Measurements from ENCODE around the gene PTPRE.
"Not testable (repeated sequence)": the region's sequence is repeated elsewhere in the genome, so short reads cannot be mapped to it uniquely, and the experiment has no call there.

The PTPRE gene

DNA sequence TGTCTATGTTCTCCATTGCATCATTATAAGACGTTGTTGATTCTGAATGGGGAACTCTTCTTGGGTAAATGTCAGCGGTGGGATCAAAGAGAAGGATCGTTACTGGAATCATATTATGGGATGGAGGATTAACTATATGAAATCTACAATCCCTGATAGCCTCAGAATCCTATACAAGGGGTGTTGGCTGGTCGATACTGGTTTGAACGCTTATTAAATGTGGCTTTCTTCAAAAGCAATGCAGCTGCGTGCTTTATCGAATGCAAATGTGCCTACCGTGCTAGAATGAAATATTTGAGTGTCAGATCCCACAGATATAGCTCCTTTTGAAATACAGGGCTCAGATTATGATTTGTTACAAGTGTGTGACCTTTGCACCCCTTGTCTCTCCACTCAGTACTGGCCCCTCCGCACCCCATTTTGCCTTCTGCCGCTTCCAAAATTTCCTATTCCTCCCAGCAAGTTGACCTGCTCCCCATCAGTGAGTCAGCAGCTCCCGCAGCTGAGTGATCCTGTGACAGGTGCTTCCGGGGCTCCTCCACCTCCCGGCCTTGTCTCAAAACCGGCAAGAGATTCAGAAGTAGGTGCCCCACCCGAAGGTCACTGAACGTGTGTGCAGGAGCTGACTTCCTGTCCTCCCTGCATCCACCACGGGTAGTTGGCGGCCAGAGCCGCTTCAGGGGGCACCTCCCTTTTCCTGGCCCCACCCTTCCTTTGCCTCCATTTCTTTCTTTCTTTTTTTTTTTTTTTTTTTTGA, 76.6 kb downstream of the PTPRE start:
- TF ChIP-seq, protein P1, sequence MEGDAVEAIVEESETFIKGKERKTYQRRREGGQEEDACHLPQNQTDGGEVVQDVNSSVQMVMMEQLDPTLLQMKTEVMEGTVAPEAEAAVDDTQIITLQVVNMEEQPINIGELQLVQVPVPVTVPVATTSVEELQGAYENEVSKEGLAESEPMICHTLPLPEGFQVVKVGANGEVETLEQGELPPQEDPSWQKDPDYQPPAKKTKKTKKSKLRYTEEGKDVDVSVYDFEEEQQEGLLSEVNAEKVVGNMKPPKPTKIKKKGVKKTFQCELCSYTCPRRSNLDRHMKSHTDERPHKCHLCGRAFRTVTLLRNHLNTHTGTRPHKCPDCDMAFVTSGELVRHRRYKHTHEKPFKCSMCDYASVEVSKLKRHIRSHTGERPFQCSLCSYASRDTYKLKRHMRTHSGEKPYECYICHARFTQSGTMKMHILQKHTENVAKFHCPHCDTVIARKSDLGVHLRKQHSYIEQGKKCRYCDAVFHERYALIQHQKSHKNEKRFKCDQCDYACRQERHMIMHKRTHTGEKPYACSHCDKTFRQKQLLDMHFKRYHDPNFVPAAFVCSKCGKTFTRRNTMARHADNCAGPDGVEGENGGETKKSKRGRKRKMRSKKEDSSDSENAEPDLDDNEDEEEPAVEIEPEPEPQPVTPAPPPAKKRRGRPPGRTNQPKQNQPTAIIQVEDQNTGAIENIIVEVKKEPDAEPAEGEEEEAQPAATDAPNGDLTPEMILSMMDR (IDR thresholded peaks at IDR 0.05; ENCODE audit: low read depth, low read length) = no peak
- no peak for TF ChIP-seq MYC (IDR thresholded peaks at IDR 0.05; ENCODE audit: low read depth, low read length)
- no peak for TF ChIP-seq POLR2A (IDR thresholded peaks at IDR 0.05; ENCODE audit: extremely low read depth, insufficient read length)
- TF ChIP-seq, protein P2, sequence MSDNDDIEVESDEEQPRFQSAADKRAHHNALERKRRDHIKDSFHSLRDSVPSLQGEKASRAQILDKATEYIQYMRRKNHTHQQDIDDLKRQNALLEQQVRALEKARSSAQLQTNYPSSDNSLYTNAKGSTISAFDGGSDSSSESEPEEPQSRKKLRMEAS (IDR thresholded peaks at IDR 0.05; ENCODE audit: low read depth, low read length) = no peak
- no peak overlapping the region for H3K4me3 ChIP-seq (ENCODE audit: low read depth, low read length)
- no peak for DNase-seq (ENCODE audit: low read depth)

DNA sequence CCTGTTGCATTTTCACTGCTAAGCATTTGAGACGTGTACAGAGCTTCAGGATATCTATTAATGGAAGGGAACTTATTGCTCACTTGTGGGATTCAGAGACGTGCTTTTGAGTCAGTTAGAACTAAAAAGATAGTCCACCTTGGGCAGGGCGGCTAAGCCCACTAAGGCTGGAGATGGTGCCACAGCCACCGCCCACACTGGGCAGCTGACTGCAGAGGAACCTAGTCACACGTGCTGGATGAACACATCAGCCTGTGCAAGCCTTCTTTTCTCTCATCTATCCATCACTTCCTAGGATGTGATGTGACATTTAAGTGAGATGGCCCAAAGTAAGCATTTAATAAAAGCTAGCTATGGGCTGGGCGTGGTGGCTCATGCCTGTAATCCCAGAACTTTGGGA, 78.0 kb downstream of the PTPRE start:
- DNase-seq (ENCODE audit: low read depth) = no peak
- no peak overlapping the region for H3K4me3 ChIP-seq (ENCODE audit: low read depth, low read length)
- TF ChIP-seq, protein P2 (IDR thresholded peaks at IDR 0.05; ENCODE audit: low read depth, low read length) = no peak
- no peak for TF ChIP-seq MYC (IDR thresholded peaks at IDR 0.05; ENCODE audit: low read depth, low read length)
- TF ChIP-seq, protein P1 (IDR thresholded peaks at IDR 0.05; ENCODE audit: low read depth, low read length) = no peak
- TF ChIP-seq POLR2A (IDR thresholded peaks at IDR 0.05; ENCODE audit: extremely low read depth, insufficient read length) = no peak

DNA sequence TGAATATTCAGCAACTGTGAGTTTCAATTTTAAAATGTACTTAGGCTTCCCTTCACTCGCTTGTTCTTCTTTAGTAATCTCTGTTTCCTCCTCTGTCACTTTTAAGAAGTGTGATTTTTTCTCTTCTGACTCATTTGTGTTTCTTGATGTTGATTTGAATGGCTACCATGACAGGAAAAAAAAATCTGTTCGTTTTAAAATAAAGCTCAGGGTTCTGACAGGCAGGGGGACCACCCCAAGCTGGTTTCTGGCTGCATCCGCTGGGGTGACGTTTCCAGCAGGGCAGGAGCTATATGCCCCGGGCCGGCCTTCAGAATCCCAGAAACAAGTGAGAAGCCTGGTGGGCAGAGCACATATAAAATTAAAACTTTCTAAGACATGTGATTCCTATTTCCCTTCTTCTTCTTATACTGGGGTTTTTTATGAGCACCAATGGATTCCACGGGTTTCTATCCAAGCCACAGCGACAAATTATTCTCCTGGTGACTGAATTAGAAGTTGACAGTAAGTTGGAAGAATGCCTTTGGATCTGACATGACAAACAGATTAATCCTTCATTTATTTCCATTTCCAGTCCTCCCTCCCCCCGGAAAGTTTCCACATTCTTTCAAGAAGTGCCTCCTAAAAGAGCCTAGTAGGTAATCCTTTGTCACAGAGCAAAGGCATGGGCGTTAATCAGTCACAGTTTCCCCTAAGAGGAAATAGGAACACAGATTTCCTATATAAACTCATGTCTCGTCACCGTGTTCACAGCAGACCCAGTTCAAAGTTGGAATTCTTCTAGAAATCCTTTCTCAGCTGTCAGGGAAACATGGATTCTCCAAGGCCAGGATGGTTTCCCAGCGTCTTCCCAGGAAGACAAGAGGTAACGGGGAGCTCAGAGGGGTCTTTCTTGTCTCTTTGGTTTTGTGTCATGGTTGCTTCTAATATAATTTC, 79.9 kb downstream of the PTPRE start:
- H3K4me3 ChIP-seq (ENCODE audit: low read depth, low read length) = no peak overlapping the region
- TF ChIP-seq, protein P2 (IDR thresholded peaks at IDR 0.05; ENCODE audit: low read depth, low read length) = no peak
- TF ChIP-seq, protein P1 (IDR thresholded peaks at IDR 0.05; ENCODE audit: low read depth, low read length) = no peak
- TF ChIP-seq POLR2A (IDR thresholded peaks at IDR 0.05; ENCODE audit: extremely low read depth, insufficient read length) (no peak), MYC (IDR thresholded peaks at IDR 0.05; ENCODE audit: low read depth, low read length) (no peak)
- no peak for DNase-seq (ENCODE audit: low read depth)

DNA sequence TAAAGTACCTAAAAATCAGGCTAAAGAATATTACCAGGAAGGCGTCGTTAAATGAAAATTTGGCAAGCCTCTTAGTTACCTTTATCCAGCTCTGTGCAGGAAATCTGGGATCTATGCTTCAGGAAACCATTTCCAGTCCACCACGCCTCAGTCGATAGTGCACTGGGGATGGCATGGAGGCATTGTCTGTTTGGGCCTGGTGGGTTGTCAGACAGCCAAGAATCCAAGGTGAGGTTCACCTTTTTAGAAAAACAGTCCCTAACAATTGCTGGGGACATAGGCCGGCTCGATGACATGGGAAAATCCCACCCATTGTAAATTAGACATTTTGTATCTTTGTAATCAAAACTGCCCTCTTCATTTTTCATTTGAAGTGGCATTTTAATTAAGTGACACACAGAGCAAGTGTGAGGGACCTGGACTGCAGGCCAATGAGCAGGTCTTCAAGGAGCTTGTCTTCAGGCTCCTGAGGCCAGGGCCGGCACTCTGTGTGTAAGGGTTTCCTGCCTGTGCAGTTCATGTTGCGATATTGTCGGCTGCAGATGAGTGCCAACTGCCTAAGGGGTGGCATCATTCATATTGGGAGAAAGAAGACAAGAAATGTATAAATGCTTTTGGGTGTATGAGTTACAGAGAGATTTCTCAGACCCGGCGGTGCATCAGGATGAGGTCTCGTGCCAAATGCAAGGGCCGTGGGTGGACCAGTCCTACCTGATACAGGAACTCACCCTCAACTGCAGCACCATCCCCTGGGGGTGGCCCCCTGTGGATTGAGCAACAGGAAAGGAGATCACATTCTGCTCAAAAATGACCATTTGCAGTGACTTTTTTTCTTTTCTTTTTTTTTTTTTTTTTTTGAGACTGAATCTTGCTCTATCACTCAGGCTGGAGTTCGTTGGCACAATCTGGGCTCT, 80.8 kb downstream of the PTPRE start:
- peak; percentile 42 for DNase-seq (ENCODE audit: low read depth)
- TF ChIP-seq, protein P2 (IDR thresholded peaks at IDR 0.05; ENCODE audit: low read depth, low read length) = no peak
- TF ChIP-seq MYC (IDR thresholded peaks at IDR 0.05; ENCODE audit: low read depth, low read length) (no peak), POLR2A (IDR thresholded peaks at IDR 0.05; ENCODE audit: extremely low read depth, insufficient read length) (no peak)
- TF ChIP-seq, protein P1 (IDR thresholded peaks at IDR 0.05; ENCODE audit: low read depth, low read length) = no peak
- no peak overlapping the region for H3K4me3 ChIP-seq (ENCODE audit: low read depth, low read length)

DNA sequence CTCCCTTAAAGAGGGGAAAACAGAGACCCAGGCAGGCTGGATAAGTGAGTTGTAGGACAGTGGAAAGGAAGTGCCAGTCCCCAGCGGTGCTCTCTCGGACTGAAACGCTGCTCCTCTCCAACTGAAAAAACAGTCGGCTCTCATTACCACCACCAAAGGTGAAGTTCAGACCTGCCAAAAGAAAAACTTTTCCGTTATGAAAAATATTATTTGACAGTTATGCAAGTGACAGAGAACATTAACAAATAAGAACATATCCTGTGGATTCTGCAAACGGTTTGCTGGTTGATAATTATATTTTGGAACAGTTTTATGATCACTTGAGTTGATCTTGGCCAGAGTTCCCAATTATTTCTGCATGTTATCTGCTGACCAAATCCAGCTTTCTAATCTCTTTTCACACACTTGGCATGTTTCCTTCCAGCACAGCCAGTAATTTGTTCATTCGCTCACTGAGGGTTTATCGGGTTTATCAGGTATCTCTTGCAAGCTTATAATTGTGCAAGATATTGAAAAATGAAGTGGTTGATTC, 82.6 kb downstream of the PTPRE start:
- TF ChIP-seq POLR2A (IDR thresholded peaks at IDR 0.05; ENCODE audit: extremely low read depth, insufficient read length) = no peak
- TF ChIP-seq, protein P2 (IDR thresholded peaks at IDR 0.05; ENCODE audit: low read depth, low read length) = no peak
- TF ChIP-seq, protein P1 (IDR thresholded peaks at IDR 0.05; ENCODE audit: low read depth, low read length) = no peak
- TF ChIP-seq MYC (IDR thresholded peaks at IDR 0.05; ENCODE audit: low read depth, low read length) = no peak
- no peak for DNase-seq (ENCODE audit: low read depth)

DNA sequence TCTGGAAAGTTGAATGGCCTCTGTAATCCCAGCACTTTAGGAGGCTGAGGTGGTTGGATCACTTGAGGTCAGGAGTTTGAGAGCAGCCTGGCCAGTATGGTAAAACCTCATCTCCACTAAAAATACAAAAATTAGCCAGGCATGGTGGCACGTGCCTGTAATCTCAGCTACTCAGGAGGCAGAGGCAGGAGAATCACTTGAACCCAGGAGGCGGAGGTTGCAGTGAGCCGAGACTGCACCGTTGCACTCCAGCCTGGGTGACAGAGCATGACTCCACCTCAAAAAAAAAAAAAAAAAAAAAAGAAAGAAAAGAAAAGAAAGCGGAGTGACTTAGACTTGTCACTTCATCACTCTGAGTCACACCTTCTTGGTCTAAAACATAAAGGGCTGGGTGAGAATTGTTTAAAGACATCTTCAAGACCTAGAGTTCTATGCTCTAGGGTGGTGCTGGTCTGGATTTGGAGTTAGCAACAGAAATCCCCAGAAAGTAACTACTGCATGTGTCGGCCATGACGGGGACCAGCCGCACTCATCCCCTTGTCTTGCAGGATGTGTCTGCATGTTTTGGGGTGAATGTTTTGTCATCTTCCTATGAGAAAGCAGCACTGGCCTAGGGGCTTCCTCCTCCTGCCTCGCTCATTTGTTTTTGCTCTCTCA, 83.4 kb downstream of the PTPRE start:
- not testable (repeated sequence) for H3K4me3 ChIP-seq (ENCODE audit: low read depth, low read length); DNase-seq (ENCODE audit: low read depth)

More for the DNA sequence above, 82.6 kb downstream of the PTPRE start:
- H3K4me3 ChIP-seq (ENCODE audit: low read depth, low read length) = no peak overlapping the region
